Activated CD4-positive, alpha-beta memory T cell treated with anti-CD3 and anti-CD28 coated beads for 36 hours (primary cell): Measurements from ENCODE around the gene CAPN15. TPM values are rescaled to one million over a fixed set of nuclear protein-coding genes. Genes with fewer than 3 reads are reported as not detected.
A peak's percentile ranks its signal among the peaks of the same experiment; 100 is the strongest.

ENCODE experiments used
- CTCF ChIA-PET: fragments of 350-600 bp; sonication (Branson Sonifier 250); formaldehyde crosslinking; loops from one replicate; lab custom pipeline; 2021; ENCODE audit warnings: antibody characterized with exemption, inconsistent platforms; lab: Charles Lee
- POLR2A ChIA-PET: fragments of 350-600 bp; sonication (Branson Sonifier 250); formaldehyde crosslinking; loops from one replicate; lab custom pipeline; 2021; ENCODE audit warnings: antibody characterized with exemption; lab: Charles Lee
- DNase-seq: peaks from one replicate; pipeline ENCODE4 v3.0.0-alpha.2; 2020
- H3K27ac Mint-ChIP-seq: one replicate; pipeline ENCODE4 v1.8.0; 2021; ENCODE audit warnings: mixed read lengths
- H3K27me3 Mint-ChIP-seq: one replicate; pipeline ENCODE4 v1.8.0; 2021; ENCODE audit warnings: mixed read lengths
- H3K36me3 Mint-ChIP-seq: one replicate; pipeline ENCODE4 v1.8.0; 2021; ENCODE audit warnings: mixed read lengths
- H3K4me1 Mint-ChIP-seq: one replicate; pipeline ENCODE4 v1.8.0; 2021; ENCODE audit warnings: low read depth, mixed read lengths
- H3K4me3 Mint-ChIP-seq: one replicate; pipeline ENCODE4 v1.8.0; 2021; ENCODE audit warnings: mild to moderate bottlenecking, mixed read lengths
- H3K9me3 Mint-ChIP-seq: one replicate; pipeline ENCODE4 v1.8.0; 2021; ENCODE audit warnings: mixed read lengths
- intact Hi-C: fragments of 100-400 bp; cut with micrococcal nuclease; formaldehyde crosslinking; loops from one replicate; pipeline ENCODE4 v1.15.1; 2023
- total RNA-seq, 2 experiments: library from RNA; stranded (reverse); gene quantifications; one replicate each; pipeline ENCODE4 v1.2.3, GENCODE V29; 2021

The CAPN15 gene
- total RNA-seq, 2 experiments from 2014 or later: 69.7 to 76.2 TPM

GRCh38 chr16:576197-576822 is 48.8 kb downstream of the CAPN15 start:
- Mint-ChIP-seq H3K9me3 (no peaks in the 10 kb centered on the region), H3K4me3 (no peak overlapping the region), H3K4me1 (peaks cover 8% of the 10 kb centered on the region), H3K36me3 (no peaks in the 10 kb centered on the region), H3K27ac (no peak overlapping the region), H3K27me3 (no peaks in the 10 kb centered on the region)
- CTCF ChIA-PET: interaction anchor here (1.1 to 1.2 kb wide), 3 partner anchors 33 to 458 kb away, joined by 3 read pairs; partner anchors contain the start of gene RHOT2
- intact Hi-C loops: no loop called here
- POLR2A ChIA-PET: no interaction called here
- DNase-seq: no peak

GRCh38 chr16:576823-577201 is 49.3 kb downstream of the CAPN15 start:
- DNase-seq: no peak
- no peak overlapping the region for H3K27ac Mint-ChIP-seq
- H3K4me3 Mint-ChIP-seq: no peak overlapping the region
- no peaks in the 10 kb centered on the region for H3K27me3 Mint-ChIP-seq
- ChIA-PET POLR2A (no interaction called here), CTCF (interaction anchor here (1.1 to 1.2 kb wide), 3 partner anchors 33 to 459 kb away, joined by 3 read pairs; partner anchors contain the start of gene RHOT2)
- H3K9me3 Mint-ChIP-seq: no peaks in the 10 kb centered on the region
- peaks cover 3% of the 10 kb centered on the region for H3K4me1 Mint-ChIP-seq
- H3K36me3 Mint-ChIP-seq: no peaks in the 10 kb centered on the region
- intact Hi-C loops: no loop called here

- CTCF ChIA-PET: no interaction called here
- no peaks in the 10 kb centered on the region for H3K27me3 Mint-ChIP-seq
- intact Hi-C loops: no loop called here
Observed at GRCh38 chr16:577796-578195, 50.3 kb downstream of the CAPN15 start.

GRCh38 chr16:578232-578869 is 50.8 kb downstream of the CAPN15 start:
- Mint-ChIP-seq H3K9me3 (no peaks in the 10 kb centered on the region), H3K27me3 (no peaks in the 10 kb centered on the region), H3K4me3 (no peak overlapping the region), H3K36me3 (no peaks in the 10 kb centered on the region), H3K4me1 (no peaks in the 10 kb centered on the region), H3K27ac (no peak overlapping the region)
- POLR2A ChIA-PET: interaction anchor here (0.6 to 1.1 kb wide), 2 partner anchors 10 to 63 kb away, joined by 3 to 4 read pairs; partner anchors contain the start of gene MCRIP2
- CTCF ChIA-PET: interaction anchor here (0.7 to 1.0 kb wide), 3 partner anchors 22 to 39 kb away, joined by 3 to 12 read pairs (median 4); no protein-coding TSS in a partner anchor
- intact Hi-C loops: no loop called here
- no peak for DNase-seq

More at GRCh38 chr16:577796-578195, 50.3 kb downstream of the CAPN15 start:
- no peaks in the 10 kb centered on the region for H3K9me3 Mint-ChIP-seq
- H3K4me1 Mint-ChIP-seq: no peaks in the 10 kb centered on the region
- POLR2A ChIA-PET: no interaction called here
- DNase-seq: no peak
- H3K4me3 Mint-ChIP-seq: no peak overlapping the region
- H3K36me3 Mint-ChIP-seq: no peaks in the 10 kb centered on the region
- H3K27ac Mint-ChIP-seq: no peak overlapping the region

- no peaks in the 10 kb centered on the region for H3K9me3 Mint-ChIP-seq
- no peaks in the 10 kb centered on the region for H3K36me3 Mint-ChIP-seq
- ChIA-PET POLR2A (interaction anchor here (0.6 to 1.1 kb wide), 2 partner anchors 9 to 63 kb away, joined by 3 to 4 read pairs; partner anchors contain the start of gene MCRIP2), CTCF (interaction anchor here (0.7 to 1.0 kb wide), 8 partner anchors 10 to 102 kb away, joined by 3 to 12 read pairs (median 4); partner anchors contain the start of genes METTL26 and WDR90)
- DNase-seq: peak; percentile 81
- no peak overlapping the region for H3K4me3 Mint-ChIP-seq
- H3K4me1 Mint-ChIP-seq: no peaks in the 10 kb centered on the region
- no peaks in the 10 kb centered on the region for H3K27me3 Mint-ChIP-seq
- no peak overlapping the region for H3K27ac Mint-ChIP-seq
- intact Hi-C loops: loop anchor here (1.0 kb wide), 2 partner anchors 9 to 32 kb away; no protein-coding TSS in a partner anchor
Observed at GRCh38 chr16:578870-579405, 51.4 kb downstream of the CAPN15 start.

DNA sequence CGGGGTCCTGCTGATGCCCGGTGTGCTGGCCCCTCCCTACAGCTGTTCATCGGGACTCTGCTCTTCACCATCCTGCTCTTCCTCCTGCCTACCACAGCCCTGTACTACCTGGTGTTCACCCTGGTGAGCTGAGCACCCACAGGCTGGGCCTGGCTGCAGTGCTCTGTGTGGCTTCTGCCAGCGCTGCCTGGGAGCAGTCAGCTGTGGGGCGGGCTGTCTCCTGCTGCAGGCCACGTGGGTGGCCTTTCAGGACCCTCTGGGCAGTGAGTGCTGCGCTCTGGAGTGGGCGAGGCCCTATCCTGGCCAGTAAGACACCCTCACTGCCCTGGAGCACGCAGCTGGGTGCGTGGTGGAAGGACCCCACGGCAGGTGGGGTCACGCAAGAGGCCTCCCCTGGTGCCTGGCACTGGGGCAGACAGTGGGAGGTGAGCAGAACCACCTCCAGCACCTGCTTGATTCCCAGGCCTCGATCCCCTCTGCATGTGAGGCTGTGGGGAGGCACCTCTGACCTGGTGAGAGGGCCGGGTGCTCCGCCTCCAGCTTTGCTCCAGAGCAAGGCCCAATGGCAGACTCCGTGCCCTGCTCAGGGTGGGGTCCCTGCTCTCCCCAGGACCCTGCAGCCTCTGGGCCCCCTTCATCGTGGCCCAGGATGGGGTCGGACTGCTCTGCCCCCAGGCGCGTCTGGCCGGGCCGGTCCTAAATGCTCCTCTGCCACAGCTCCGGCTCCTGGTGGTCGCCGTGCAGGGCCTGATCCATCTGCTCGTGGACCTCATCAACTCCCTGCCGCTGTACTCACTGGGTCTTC is 52.8 kb downstream of the CAPN15 start:
- Mint-ChIP-seq H3K4me1 (no peaks in the 10 kb centered on the region), H3K27ac (no peak overlapping the region), H3K9me3 (no peaks in the 10 kb centered on the region), H3K27me3 (no peaks in the 10 kb centered on the region), H3K4me3 (no peak overlapping the region), H3K36me3 (no peaks in the 10 kb centered on the region)
- DNase-seq: no peak
- ChIA-PET CTCF (interaction anchor here (1.0 kb wide), 1 partner anchor 101 kb away, joined by 3 read pairs; no protein-coding TSS in a partner anchor), POLR2A (interaction anchor here (0.6 kb wide), 1 partner anchor 9 kb away, joined by 5 read pairs; no protein-coding TSS in a partner anchor)
- intact Hi-C loops: no loop called here

DNA sequence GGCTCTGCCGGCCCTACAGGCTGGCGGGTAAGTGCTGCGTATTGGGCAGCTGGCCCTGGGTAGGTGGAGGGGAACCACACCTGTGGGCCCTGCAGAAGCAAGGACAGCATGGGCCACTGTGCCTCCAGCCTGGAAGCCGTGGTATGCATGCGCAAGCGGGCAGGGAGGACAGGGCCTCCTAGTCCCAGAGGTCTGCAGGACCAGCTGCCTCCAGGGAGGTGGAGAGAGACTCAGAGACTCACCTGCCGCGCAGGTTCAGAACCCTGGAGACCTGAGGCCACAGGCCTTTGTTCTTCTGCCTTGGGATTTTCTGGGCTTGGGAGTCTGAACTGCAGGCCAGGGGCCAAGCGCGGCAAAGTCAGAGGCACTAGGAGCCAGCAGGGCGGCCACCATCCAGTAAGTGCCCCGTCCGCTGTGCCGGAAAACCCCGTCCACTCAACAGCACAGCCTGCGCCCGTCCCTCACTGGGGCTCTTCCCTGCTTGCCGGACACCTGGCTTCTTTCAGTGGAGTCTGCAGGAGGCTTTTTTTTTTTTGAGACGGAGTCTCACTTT is 53.5 kb downstream of the CAPN15 start:
- intact Hi-C loops: no loop called here

GRCh38 chr16:582218-582613 is 54.7 kb downstream of the CAPN15 start:
- intact Hi-C loops: no loop called here
- POLR2A ChIA-PET: no interaction called here
- CTCF ChIA-PET: no interaction called here
- Mint-ChIP-seq H3K27ac (no peak overlapping the region), H3K4me3 (no peak overlapping the region), H3K36me3 (no peaks in the 10 kb centered on the region), H3K4me1 (peaks cover 2% of the 10 kb centered on the region), H3K27me3 (no peaks in the 10 kb centered on the region), H3K9me3 (no peaks in the 10 kb centered on the region)
- no peak for DNase-seq

More for the DNA sequence above, 53.5 kb downstream of the CAPN15 start:
- H3K27ac Mint-ChIP-seq: no peak overlapping the region
- ChIA-PET CTCF (no interaction called here), POLR2A (no interaction called here)
- no peaks in the 10 kb centered on the region for H3K4me1 Mint-ChIP-seq
- H3K27me3 Mint-ChIP-seq: no peaks in the 10 kb centered on the region
- H3K4me3 Mint-ChIP-seq: no peak overlapping the region
- H3K9me3 Mint-ChIP-seq: no peaks in the 10 kb centered on the region
- H3K36me3 Mint-ChIP-seq: no peaks in the 10 kb centered on the region
- no peak for DNase-seq

DNA sequence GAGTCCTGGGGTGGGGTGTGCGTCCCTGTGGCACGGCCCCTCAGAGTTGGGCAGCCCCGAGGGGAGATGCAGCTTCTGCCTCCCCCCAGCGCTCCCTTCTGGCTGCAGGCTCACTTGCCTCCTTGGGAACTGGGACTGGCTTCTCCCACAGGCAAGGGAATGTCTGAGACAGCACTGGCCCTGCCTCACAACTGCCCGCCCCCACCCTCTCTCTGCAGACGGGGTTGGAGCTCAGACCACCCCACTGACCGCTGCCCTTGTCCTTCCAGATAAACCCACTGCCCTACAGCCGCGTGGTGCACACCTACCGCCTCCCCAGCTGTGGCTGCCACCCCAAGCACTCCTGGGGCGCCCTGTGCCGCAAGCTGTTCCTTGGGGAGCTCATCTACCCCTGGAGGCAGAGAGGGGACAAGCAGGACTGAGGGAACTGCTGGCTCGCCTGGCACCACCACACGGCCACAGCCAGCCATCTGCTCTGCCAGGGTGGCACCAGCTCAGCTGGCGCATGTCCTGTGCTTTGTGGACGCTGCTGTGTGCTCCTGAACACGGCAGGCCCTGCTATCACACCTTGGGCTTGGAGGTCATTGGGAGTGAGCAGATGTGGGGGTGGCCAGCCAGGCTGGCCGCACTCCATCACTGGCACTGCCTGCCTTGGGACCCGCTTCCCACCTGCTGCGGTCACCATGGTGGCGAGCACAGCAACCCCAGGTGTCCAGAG is 55.3 kb downstream of the CAPN15 start:
- ChIA-PET CTCF (interaction anchor here (0.6 kb wide), 1 partner anchor 57 kb away, joined by 3 read pairs; no protein-coding TSS in a partner anchor), POLR2A (no interaction called here)
- intact Hi-C loops: no loop called here
- Mint-ChIP-seq H3K27ac (no peak overlapping the region), H3K4me1 (peaks cover 6% of the 10 kb centered on the region), H3K9me3 (no peaks in the 10 kb centered on the region), H3K36me3 (peaks cover 2% of the 10 kb centered on the region), H3K27me3 (no peaks in the 10 kb centered on the region), H3K4me3 (no peak overlapping the region)
- no peak for DNase-seq

DNA sequence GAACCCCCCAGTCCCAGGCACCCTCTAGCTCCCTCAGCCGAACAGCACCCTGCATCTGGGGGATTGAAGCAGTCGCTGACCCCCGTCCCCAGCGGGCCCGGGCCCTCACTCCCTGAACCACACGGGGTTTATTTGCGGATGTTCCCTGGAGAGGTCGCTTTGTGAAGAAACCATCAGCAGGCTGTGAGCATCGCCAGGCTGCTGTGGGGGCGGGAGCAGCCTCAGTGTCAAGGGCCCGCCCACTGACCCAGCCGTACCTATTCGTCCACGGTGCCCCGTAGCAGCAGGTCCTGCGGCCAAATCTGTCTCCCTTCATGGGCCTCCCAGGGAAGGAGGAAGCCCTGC is 55.9 kb downstream of the CAPN15 start:
- H3K36me3 Mint-ChIP-seq: peaks cover 5% of the 10 kb centered on the region

More for the DNA sequence above, 55.9 kb downstream of the CAPN15 start:
- ChIA-PET POLR2A (no interaction called here), CTCF (interaction anchor here (0.6 kb wide), 1 partner anchor 56 kb away, joined by 3 read pairs; no protein-coding TSS in a partner anchor)
- no peak overlapping the region for H3K27ac Mint-ChIP-seq
- DNase-seq: no peak
- no peak overlapping the region for H3K4me3 Mint-ChIP-seq
- H3K27me3 Mint-ChIP-seq: no peaks in the 10 kb centered on the region
- intact Hi-C loops: no loop called here
- H3K9me3 Mint-ChIP-seq: no peaks in the 10 kb centered on the region
- peaks cover 10% of the 10 kb centered on the region for H3K4me1 Mint-ChIP-seq
